ENCODE data around the gene OPN4.

DNA sequence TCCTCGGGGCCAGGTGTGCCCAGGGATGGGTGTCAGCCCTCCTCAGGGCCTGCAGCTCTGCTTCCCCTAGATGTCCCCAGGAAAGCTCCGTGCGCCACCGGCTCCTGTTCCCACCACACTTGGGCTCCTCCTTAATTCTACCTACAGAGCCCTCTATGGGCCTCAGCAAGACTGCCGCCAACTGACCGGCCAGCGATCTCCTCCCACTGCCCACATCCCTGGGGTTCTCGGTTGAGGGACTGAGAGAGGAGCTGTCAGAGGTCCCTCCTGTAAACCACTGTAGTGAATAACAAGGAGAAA is 8.6 kb downstream of the OPN4 start:
- TF ChIP-seq, protein P1, sequence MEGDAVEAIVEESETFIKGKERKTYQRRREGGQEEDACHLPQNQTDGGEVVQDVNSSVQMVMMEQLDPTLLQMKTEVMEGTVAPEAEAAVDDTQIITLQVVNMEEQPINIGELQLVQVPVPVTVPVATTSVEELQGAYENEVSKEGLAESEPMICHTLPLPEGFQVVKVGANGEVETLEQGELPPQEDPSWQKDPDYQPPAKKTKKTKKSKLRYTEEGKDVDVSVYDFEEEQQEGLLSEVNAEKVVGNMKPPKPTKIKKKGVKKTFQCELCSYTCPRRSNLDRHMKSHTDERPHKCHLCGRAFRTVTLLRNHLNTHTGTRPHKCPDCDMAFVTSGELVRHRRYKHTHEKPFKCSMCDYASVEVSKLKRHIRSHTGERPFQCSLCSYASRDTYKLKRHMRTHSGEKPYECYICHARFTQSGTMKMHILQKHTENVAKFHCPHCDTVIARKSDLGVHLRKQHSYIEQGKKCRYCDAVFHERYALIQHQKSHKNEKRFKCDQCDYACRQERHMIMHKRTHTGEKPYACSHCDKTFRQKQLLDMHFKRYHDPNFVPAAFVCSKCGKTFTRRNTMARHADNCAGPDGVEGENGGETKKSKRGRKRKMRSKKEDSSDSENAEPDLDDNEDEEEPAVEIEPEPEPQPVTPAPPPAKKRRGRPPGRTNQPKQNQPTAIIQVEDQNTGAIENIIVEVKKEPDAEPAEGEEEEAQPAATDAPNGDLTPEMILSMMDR (conservative IDR thresholded peaks at IDR 0.05 in 1 of 2, IDR thresholded peaks at IDR 0.05 in 1 of 2; ENCODE audit: extremely low read depth in 1 of 2, insufficient read depth in 1 of 2, low read depth in 1 of 2, low read length in 2 of 2), result no peak
- TF ChIP-seq EZH2 (IDR thresholded peaks at IDR 0.05; ENCODE audit: borderline replicate concordance, low read length), result no peak
